AG10803 (cell line): Measurements from ENCODE around the gene PRKAG3.
"Not testable (repeated sequence)": the region's sequence is repeated elsewhere in the genome, so short reads cannot be mapped to it uniquely, and the experiment has no call there.

Experiments
- DNase-seq: peaks from one replicate; pipeline ENCODE4 v3.0.0; 2010; ENCODE audit warnings: low read depth
- H3K4me3 ChIP-seq: 2 replicates; pipeline ENCODE4 v1.5.1; 2011; ENCODE audit warnings: mild to moderate bottlenecking, low read length, control low read depth
- CTCF ChIP-seq: conservative IDR thresholded peaks from 2 replicates; pipeline ENCODE4 v1.5.1; 2011; ENCODE audit warnings: mild to moderate bottlenecking, low read length, control low read depth, inconsistent platforms

The PRKAG3 gene

GRCh38 chr2:218780851-218781690, 50.5 kb downstream of the PRKAG3 start:
- no peak for DNase-seq
- H3K4me3 ChIP-seq, result peak overlapping the region; percentile 61
- TF ChIP-seq CTCF, result no peak

GRCh38 chr2:218780046-218780445, 51.6 kb downstream of the PRKAG3 start:
- no peak for DNase-seq
- H3K4me3 ChIP-seq, result no peak overlapping the region
- no peak for TF ChIP-seq CTCF

- H3K4me3 ChIP-seq, result no peak overlapping the region
- TF ChIP-seq CTCF, result no peak
- DNase-seq, result no peak
These were observed 54.2 kb downstream of the PRKAG3 start for GRCh38 chr2:218777276-218777990.

- no peak for DNase-seq
- H3K4me3 ChIP-seq, result no peak overlapping the region
- no peak for TF ChIP-seq CTCF
These were observed 55.1 kb downstream of the PRKAG3 start for GRCh38 chr2:218776488-218776887.

- DNase-seq, result no peak
- TF ChIP-seq CTCF, result no peak
- no peak overlapping the region for H3K4me3 ChIP-seq
These were observed 57.7 kb downstream of the PRKAG3 start for GRCh38 chr2:218773881-218774280.

GRCh38 chr2:218772759-218773158, 58.8 kb downstream of the PRKAG3 start:
- not testable (repeated sequence) for H3K4me3 ChIP-seq, DNase-seq
